ENCODE measurements around the gene MTRR.

MTRR gene

GRCh38 chr5:7857361-7857760, 11.6 kb upstream of the MTRR start:
- no peak for DNase-seq (ENCODE audit: extremely low read depth, insufficient read length)
- Histone ChIP-seq H3K36me3 (ENCODE audit: control insufficient read depth, insufficient read depth, low read length) (peaks cover 5% of the 10 kb centered on the region), H3K27me3 (replicated peaks; ENCODE audit: control insufficient read depth, insufficient read depth, low read length) (no peaks in the 10 kb centered on the region), H3K4me3 (replicated peaks; ENCODE audit: low read depth, low read length) (no peak overlapping the region)
- TF ChIP-seq, protein P1, sequence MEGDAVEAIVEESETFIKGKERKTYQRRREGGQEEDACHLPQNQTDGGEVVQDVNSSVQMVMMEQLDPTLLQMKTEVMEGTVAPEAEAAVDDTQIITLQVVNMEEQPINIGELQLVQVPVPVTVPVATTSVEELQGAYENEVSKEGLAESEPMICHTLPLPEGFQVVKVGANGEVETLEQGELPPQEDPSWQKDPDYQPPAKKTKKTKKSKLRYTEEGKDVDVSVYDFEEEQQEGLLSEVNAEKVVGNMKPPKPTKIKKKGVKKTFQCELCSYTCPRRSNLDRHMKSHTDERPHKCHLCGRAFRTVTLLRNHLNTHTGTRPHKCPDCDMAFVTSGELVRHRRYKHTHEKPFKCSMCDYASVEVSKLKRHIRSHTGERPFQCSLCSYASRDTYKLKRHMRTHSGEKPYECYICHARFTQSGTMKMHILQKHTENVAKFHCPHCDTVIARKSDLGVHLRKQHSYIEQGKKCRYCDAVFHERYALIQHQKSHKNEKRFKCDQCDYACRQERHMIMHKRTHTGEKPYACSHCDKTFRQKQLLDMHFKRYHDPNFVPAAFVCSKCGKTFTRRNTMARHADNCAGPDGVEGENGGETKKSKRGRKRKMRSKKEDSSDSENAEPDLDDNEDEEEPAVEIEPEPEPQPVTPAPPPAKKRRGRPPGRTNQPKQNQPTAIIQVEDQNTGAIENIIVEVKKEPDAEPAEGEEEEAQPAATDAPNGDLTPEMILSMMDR (IDR thresholded peaks at IDR 0.05; ENCODE audit: insufficient read depth, low read length, poor library complexity, severe bottlenecking): no peak

DNA sequence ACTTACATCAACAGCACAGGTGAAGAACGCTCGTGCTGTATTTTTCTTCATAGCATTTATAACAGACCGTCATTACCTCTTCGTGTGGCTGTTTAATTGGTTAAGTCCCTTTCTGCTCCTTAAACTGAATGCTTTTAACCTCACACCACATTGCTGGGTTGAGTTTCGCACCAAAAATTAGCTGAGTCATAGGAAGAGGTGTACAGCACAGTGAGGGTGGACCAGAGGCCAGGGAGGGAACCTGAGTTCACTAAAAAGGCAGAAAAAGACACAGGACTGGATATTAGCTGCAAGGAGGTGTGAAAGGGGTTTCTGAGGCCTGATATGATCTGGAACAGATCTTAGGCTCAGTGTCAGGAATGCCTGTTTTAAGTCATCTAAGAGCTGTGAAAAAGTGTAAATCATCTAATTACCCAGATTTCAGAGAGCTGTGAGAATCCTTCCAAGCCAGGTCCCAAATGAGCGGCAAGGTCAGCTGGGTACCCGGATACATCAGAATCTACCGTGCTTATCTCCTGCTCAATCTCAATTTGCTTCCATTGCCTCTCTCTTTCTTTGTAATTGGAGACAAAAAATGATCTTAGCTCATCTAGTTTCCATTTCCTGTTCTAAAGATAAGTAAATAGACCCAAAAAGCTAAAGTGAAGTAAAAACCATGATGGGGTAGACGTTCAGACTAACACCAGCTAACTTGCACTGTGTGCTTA, 10.9 kb upstream of the MTRR start:
- no peak overlapping the region for H3K4me3 ChIP-seq (replicated peaks; ENCODE audit: low read depth, low read length)
- DNase-seq (ENCODE audit: extremely low read depth, insufficient read length): no peak
- H3K36me3 ChIP-seq (ENCODE audit: control insufficient read depth, insufficient read depth, low read length): peaks cover 5% of the 10 kb centered on the region
- H3K27me3 ChIP-seq (replicated peaks; ENCODE audit: control insufficient read depth, insufficient read depth, low read length): no peaks in the 10 kb centered on the region
- TF ChIP-seq, protein P1 (IDR thresholded peaks at IDR 0.05; ENCODE audit: insufficient read depth, low read length, poor library complexity, severe bottlenecking): no peak

DNA sequence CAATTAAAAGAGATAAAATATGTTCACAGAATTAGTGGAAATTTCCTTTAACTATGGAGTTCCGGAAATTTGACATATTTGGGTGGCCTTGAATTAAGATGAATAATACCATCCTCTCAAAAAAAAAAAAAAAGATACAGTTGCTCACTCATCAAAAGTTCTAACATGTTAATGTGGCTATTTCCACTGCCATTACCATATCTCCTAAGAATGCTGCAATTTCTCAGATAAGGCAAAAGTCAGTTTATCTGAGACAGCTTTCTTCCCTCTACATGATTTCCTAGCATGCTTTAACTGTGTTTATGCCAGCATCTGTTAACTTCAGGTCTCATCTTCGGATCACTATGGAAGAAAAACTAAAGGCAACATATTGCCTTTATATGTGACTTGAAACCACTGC, 2.8 kb upstream of the MTRR start:
- TF ChIP-seq, protein P1 (IDR thresholded peaks at IDR 0.05; ENCODE audit: insufficient read depth, low read length, poor library complexity, severe bottlenecking): no peak
- no peak overlapping the region for H3K4me3 ChIP-seq (replicated peaks; ENCODE audit: low read depth, low read length)
- no peak for DNase-seq (ENCODE audit: extremely low read depth, insufficient read length)
- H3K27me3 ChIP-seq (replicated peaks; ENCODE audit: control insufficient read depth, insufficient read depth, low read length): no peaks in the 10 kb centered on the region
- H3K36me3 ChIP-seq (ENCODE audit: control insufficient read depth, insufficient read depth, low read length): peaks cover 3% of the 10 kb centered on the region

DNA sequence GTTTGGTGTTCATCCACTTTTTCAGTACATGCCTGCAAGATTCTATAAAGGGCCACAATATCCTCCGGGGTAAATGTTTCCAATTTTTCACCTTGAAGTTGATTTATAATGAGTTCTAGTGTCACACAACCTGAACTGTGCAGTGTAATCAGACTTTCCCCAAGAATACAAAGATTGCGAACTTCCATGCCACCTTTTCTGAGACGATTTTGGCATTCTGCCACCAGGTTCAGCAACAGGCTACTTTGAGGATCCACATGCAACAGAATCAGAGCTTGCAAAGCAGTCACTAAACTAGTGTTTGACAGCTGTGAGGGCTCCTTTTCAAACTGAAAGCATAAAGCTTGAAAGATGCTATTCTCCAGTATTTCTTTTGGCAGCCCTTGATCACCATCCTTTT, 1.7 kb upstream of the MTRR start:
- H3K27me3 ChIP-seq (replicated peaks; ENCODE audit: control insufficient read depth, insufficient read depth, low read length): no peaks in the 10 kb centered on the region
- H3K36me3 ChIP-seq (ENCODE audit: control insufficient read depth, insufficient read depth, low read length): no peaks in the 10 kb centered on the region; the same call in 1 of the 2 replicates
- TF ChIP-seq, protein P1 (IDR thresholded peaks at IDR 0.05; ENCODE audit: insufficient read depth, low read length, poor library complexity, severe bottlenecking): no peak
- H3K4me3 ChIP-seq (replicated peaks; ENCODE audit: low read depth, low read length): no peak overlapping the region
- no peak for DNase-seq (ENCODE audit: extremely low read depth, insufficient read length)

DNA sequence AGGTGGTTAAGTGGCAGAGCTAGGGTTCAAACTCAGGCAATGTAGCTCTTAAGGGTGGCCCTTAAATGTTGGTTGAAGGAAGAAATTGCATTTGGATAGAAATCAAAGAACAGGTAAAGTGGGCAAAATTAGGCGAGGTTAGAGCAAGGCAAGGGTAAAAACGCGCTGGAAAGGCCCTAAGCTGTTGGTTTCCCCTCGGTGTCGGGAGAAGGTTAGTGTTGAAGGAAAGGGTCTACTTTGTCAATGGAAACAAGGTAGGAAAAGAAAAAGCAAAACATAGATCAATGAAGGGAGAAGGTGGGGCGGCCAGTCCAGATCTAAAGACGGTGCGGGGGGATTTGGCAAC, 548 bp upstream of the MTRR start:
- no peak for DNase-seq (ENCODE audit: extremely low read depth, insufficient read length)

More for the DNA sequence above, 548 bp upstream of the MTRR start:
- TF ChIP-seq, protein P1 (IDR thresholded peaks at IDR 0.05; ENCODE audit: insufficient read depth, low read length, poor library complexity, severe bottlenecking): no peak
- Histone ChIP-seq H3K4me3 (replicated peaks; ENCODE audit: low read depth, low read length) (peak overlapping the region; percentile 92), H3K36me3 (ENCODE audit: control insufficient read depth, insufficient read depth, low read length) (no peaks in the 10 kb centered on the region; the same call in 1 of the 2 replicates), H3K27me3 (replicated peaks; ENCODE audit: control insufficient read depth, insufficient read depth, low read length) (no peaks in the 10 kb centered on the region)
